ENCODE results near the gene MMP24OS.
A peak's percentile ranks its signal among the peaks of the same experiment; 100 is the strongest.

MMP24OS gene

GRCh38 chr20:35306931-35307517 lies 29.1 kb upstream of the MMP24OS start:
- DNase-seq (ENCODE audit: low read depth in 3 of 3): no peak

- DNase-seq (ENCODE audit: low read depth in 3 of 3): peak in 1 of 3 experiments; percentile 40
These were observed 28.0 kb upstream of the MMP24OS start for GRCh38 chr20:35305682-35306556.

- no peak for DNase-seq (ENCODE audit: low read depth in 3 of 3)
These were observed 27.0 kb upstream of the MMP24OS start for GRCh38 chr20:35304956-35305355.

- peak; percentile 46 to 72 (median 61) for DNase-seq (ENCODE audit: low read depth in 3 of 3)
These were observed 26.0 kb upstream of the MMP24OS start for GRCh38 chr20:35303735-35304491.

GRCh38 chr20:35303382-35303734 lies 25.4 kb upstream of the MMP24OS start:
- DNase-seq (ENCODE audit: low read depth in 3 of 3): no peak

- no peak for DNase-seq (ENCODE audit: low read depth in 3 of 3)
These were observed 24.8 kb upstream of the MMP24OS start for GRCh38 chr20:35302421-35303335.

GRCh38 chr20:35301426-35301825 lies 23.5 kb upstream of the MMP24OS start:
- DNase-seq (ENCODE audit: low read depth in 3 of 3): no peak

GRCh38 chr20:35300469-35301262 lies 22.7 kb upstream of the MMP24OS start:
- no peak for DNase-seq (ENCODE audit: low read depth in 3 of 3)

- no peak for DNase-seq (ENCODE audit: low read depth in 3 of 3)
These were observed 21.9 kb upstream of the MMP24OS start for GRCh38 chr20:35299780-35300179.

GRCh38 chr20:35298264-35298663 lies 20.3 kb upstream of the MMP24OS start:
- DNase-seq (ENCODE audit: low read depth in 3 of 3): no peak

GRCh38 chr20:35297740-35298139 lies 19.8 kb upstream of the MMP24OS start:
- DNase-seq (ENCODE audit: low read depth in 3 of 3): no peak

- DNase-seq (ENCODE audit: low read depth in 3 of 3): no peak
These were observed 19.2 kb upstream of the MMP24OS start for GRCh38 chr20:35297155-35297554.

GRCh38 chr20:35296101-35296554 lies 18.2 kb upstream of the MMP24OS start:
- no peak for DNase-seq (ENCODE audit: low read depth in 3 of 3)

- DNase-seq (ENCODE audit: low read depth in 3 of 3): no peak
These were observed 17.8 kb upstream of the MMP24OS start for GRCh38 chr20:35295674-35296073.

GRCh38 chr20:35295058-35295457 lies 17.1 kb upstream of the MMP24OS start:
- DNase-seq (ENCODE audit: low read depth in 3 of 3): no peak

- DNase-seq (ENCODE audit: low read depth in 3 of 3): no peak
These were observed 16.4 kb upstream of the MMP24OS start for GRCh38 chr20:35294293-35294685.

- no peak for DNase-seq (ENCODE audit: low read depth in 3 of 3)
These were observed 15.7 kb upstream of the MMP24OS start for GRCh38 chr20:35293303-35294292.

- no peak for DNase-seq (ENCODE audit: low read depth in 3 of 3)
These were observed 14.8 kb upstream of the MMP24OS start for GRCh38 chr20:35292504-35293285.
